ENCODE data around the gene NYAP1. TPM values are rescaled to one million over a fixed set of nuclear protein-coding genes. Genes with fewer than 3 reads are reported as not detected.

Gene NYAP1
- polyA plus RNA-seq, 1 donor (not counting 4 experiments of a cell fraction or from before 2014, with no cell fraction given) = 0.16 TPM

DNA sequence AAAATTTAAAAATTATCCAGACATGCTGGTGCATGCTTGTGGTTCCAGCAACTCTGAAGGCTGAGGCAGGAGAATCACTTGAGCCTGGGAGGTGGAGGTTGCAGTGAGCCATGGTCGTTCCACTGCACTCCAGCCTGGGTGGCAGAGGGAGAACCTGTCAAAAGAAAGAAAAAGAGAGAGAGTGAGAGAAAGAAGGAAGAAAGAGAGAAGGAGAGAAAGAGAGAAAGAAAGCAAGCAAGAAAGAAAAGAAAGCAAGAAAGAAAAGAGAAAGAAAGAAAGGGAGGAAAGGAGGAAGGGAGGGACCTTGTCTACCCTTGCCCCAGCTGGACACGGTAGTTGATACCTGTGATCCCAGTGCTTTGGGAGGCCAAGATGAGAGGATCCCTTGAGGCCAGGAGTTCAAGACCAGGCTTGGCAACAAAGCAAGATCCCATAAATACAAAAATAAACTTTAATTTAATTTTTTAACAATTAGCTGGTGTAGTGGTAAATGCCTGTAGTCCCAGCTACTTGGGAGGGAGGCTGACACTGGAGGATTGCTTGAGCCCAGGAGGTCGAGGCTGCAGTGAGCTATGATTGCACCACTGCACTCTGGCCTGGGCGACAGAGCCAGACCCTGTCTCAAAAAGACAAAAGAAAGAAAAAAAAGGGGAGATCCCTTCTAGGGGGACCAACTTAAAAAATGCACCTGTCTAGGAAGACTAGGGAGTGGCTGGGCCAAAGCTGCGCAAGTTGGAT, 9.2 kb downstream of the NYAP1 start:
- Histone ChIP-seq H3K4me2 (ENCODE audit: control insufficient read depth, extremely low read depth, insufficient read depth, low read depth, low read length) (peak overlapping the region; percentile 64), H3K79me2 (ENCODE audit: control insufficient read depth, insufficient read depth, low read length) (no peaks in the 10 kb centered on the region), H4K20me1 (ENCODE audit: control insufficient read depth, extremely low read depth, insufficient read depth, low read length) (no peaks in the 10 kb centered on the region), H3K9me3 (ENCODE audit: control insufficient read depth, low read depth, low read length) (no peaks in the 10 kb centered on the region), H3K9me1 (ENCODE audit: control insufficient read depth, extremely low read depth, insufficient read depth, low read length) (no peaks in the 10 kb centered on the region), H3K9ac (ENCODE audit: control insufficient read depth, extremely low read depth, insufficient read depth, low read length) (no peak overlapping the region), H3K4me3 (ENCODE audit: control insufficient read depth in 2 of 3, extremely low read depth in 1 of 3, insufficient read depth in 2 of 3, low read depth in 1 of 3, low read length in 3 of 3) (peak overlapping the region in 2 of 3 experiments; percentile 29 to 42), H2AFZ (ENCODE audit: control insufficient read depth, low read length) (peak overlapping the region; percentile 70), H3K27me3 (ENCODE audit: control insufficient read depth, extremely low read depth, insufficient read depth, low read length) (no peaks in the 10 kb centered on the region), H3K36me3 (ENCODE audit: control insufficient read depth in 2 of 2, extremely low read depth in 1 of 2, insufficient read depth in 2 of 2, low read length in 2 of 2) (no peaks in the 10 kb centered on the region), H3K27ac (ENCODE audit: control insufficient read depth, insufficient read depth, low read length) (no peak overlapping the region), H3K4me1 (ENCODE audit: control insufficient read depth, extremely low read depth, insufficient read depth, low read length) (peaks cover 12% of the 10 kb centered on the region)
- TF ChIP-seq, protein P1, sequence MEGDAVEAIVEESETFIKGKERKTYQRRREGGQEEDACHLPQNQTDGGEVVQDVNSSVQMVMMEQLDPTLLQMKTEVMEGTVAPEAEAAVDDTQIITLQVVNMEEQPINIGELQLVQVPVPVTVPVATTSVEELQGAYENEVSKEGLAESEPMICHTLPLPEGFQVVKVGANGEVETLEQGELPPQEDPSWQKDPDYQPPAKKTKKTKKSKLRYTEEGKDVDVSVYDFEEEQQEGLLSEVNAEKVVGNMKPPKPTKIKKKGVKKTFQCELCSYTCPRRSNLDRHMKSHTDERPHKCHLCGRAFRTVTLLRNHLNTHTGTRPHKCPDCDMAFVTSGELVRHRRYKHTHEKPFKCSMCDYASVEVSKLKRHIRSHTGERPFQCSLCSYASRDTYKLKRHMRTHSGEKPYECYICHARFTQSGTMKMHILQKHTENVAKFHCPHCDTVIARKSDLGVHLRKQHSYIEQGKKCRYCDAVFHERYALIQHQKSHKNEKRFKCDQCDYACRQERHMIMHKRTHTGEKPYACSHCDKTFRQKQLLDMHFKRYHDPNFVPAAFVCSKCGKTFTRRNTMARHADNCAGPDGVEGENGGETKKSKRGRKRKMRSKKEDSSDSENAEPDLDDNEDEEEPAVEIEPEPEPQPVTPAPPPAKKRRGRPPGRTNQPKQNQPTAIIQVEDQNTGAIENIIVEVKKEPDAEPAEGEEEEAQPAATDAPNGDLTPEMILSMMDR (optimal IDR thresholded peaks at IDR 0.05 in 1 of 3, IDR thresholded peaks at IDR 0.05 in 1 of 3, conservative IDR thresholded peaks at IDR 0.05 in 1 of 3; ENCODE audit: extremely low read depth in 1 of 3, insufficient read depth in 2 of 3, low read length in 3 of 3) = no peak
- TF ChIP-seq EZH2 (IDR thresholded peaks at IDR 0.05; ENCODE audit: low read length) = no peak
- FAIRE-seq (no peak), DNase-seq (ENCODE audit: low read depth, low spot score) (no peak)
- dilution Hi-C loops (cut with MboI; ENCODE audit: extremely low pct_ligation_motif_present, low sequenced_read_pairs) = no loop called here

DNA sequence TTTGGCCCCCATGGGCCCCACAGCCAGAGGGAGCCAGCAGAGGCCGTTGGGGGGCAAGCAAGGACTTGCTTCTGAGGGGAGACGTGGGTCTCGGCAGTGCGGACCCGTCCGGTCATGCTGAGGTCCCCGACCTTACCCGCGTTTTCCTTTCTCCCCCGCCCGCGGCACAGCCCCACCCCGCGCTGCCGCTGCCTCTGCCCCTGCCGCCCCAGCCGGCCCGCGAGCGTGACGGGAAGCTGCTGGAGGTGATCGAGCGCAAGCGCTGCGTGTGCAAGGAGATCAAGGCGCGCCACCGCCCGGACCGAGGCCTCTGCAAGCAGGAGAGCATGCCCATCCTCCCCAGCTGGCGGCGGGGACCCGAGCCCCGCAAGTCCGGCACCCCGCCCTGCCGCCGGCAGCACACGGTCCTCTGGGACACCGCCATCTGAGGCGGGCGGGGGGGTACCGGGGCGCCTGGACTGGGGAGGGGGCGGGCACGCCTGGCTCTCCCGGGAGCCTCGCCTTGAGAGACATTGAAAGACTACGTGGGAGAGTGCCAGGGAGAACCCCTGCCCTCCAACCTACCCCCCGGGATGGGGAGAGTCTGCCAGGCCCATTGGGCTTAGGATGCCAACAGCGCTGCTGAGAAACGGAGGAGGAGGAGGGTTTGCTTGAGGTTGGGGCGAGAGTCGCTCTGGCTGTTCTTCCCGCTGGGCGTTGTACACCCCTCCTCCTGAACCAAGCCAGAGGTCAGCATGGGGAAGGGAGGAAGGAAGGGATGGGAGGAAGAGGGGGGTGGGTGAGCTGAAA, 9.9 kb downstream of the NYAP1 start:
- FAIRE-seq (no peak), DNase-seq (ENCODE audit: low read depth, low spot score) (no peak)
- Histone ChIP-seq H4K20me1 (ENCODE audit: control insufficient read depth, extremely low read depth, insufficient read depth, low read length) (no peaks in the 10 kb centered on the region), H3K4me1 (ENCODE audit: control insufficient read depth, extremely low read depth, insufficient read depth, low read length) (peaks cover 12% of the 10 kb centered on the region), H3K9me1 (ENCODE audit: control insufficient read depth, extremely low read depth, insufficient read depth, low read length) (no peaks in the 10 kb centered on the region), H3K27me3 (ENCODE audit: control insufficient read depth, extremely low read depth, insufficient read depth, low read length) (no peaks in the 10 kb centered on the region), H3K79me2 (ENCODE audit: control insufficient read depth, insufficient read depth, low read length) (no peaks in the 10 kb centered on the region), H3K27ac (ENCODE audit: control insufficient read depth, insufficient read depth, low read length) (no peak overlapping the region), H3K36me3 (ENCODE audit: control insufficient read depth in 2 of 2, extremely low read depth in 1 of 2, insufficient read depth in 2 of 2, low read length in 2 of 2) (no peaks in the 10 kb centered on the region), H3K4me2 (ENCODE audit: control insufficient read depth, extremely low read depth, insufficient read depth, low read depth, low read length) (peak overlapping the region; percentile 64), H3K4me3 (ENCODE audit: control insufficient read depth in 2 of 3, extremely low read depth in 1 of 3, insufficient read depth in 2 of 3, low read depth in 1 of 3, low read length in 3 of 3) (peak overlapping the region; percentile 14 to 42 (median 29)), H2AFZ (ENCODE audit: control insufficient read depth, low read length) (peak overlapping the region; percentile 70), H3K9ac (ENCODE audit: control insufficient read depth, extremely low read depth, insufficient read depth, low read length) (no peak overlapping the region), H3K9me3 (ENCODE audit: control insufficient read depth, low read depth, low read length) (no peaks in the 10 kb centered on the region)
- TF ChIP-seq EZH2 (IDR thresholded peaks at IDR 0.05; ENCODE audit: low read length) = no peak
- TF ChIP-seq, protein P1 (optimal IDR thresholded peaks at IDR 0.05 in 1 of 3, IDR thresholded peaks at IDR 0.05 in 1 of 3, conservative IDR thresholded peaks at IDR 0.05 in 1 of 3; ENCODE audit: extremely low read depth in 1 of 3, insufficient read depth in 2 of 3, low read length in 3 of 3) = peak in 2 of 3 experiments; percentile 3 to 17
- dilution Hi-C loops (cut with MboI; ENCODE audit: extremely low pct_ligation_motif_present, low sequenced_read_pairs) = no loop called here
